HG03139 (cell line): Measurements from ENCODE around the gene DNASE1L3.
"Not testable (repeated sequence)": the region's sequence is repeated elsewhere in the genome, so short reads cannot be mapped to it uniquely, and the experiment has no call there.

ENCODE experiments used
- ATAC-seq: cut with Tn5 transposase; IDR thresholded peaks from one replicate; pipeline ENCODE4 v1.9.1; 2021; ENCODE audit not compliant: unreplicated experiment

The DNASE1L3 gene

GRCh38 chr3:58201451-58201850 is 9.3 kb downstream of the DNASE1L3 start:
- not testable (repeated sequence) for ATAC-seq

- ATAC-seq = no peak
These were observed 9.9 kb downstream of the DNASE1L3 start for GRCh38 chr3:58200846-58201355.

GRCh38 chr3:58200121-58200709 is 10.6 kb downstream of the DNASE1L3 start:
- no peak for ATAC-seq

GRCh38 chr3:58198804-58199203 is 12.0 kb downstream of the DNASE1L3 start:
- ATAC-seq = no peak

- no peak for ATAC-seq
These were observed 12.4 kb downstream of the DNASE1L3 start for GRCh38 chr3:58198362-58198761.

GRCh38 chr3:58197588-58197987 is 13.2 kb downstream of the DNASE1L3 start:
- no peak for ATAC-seq

GRCh38 chr3:58193682-58194407 is 16.9 kb downstream of the DNASE1L3 start:
- ATAC-seq = no peak

- ATAC-seq = no peak
These were observed 18.7 kb downstream of the DNASE1L3 start for GRCh38 chr3:58192069-58192468.

- ATAC-seq = no peak
These were observed 19.3 kb downstream of the DNASE1L3 start for GRCh38 chr3:58191361-58191991.

GRCh38 chr3:58190882-58191281 is 19.9 kb downstream of the DNASE1L3 start:
- ATAC-seq = no peak

- ATAC-seq = no peak
These were observed 20.5 kb downstream of the DNASE1L3 start for GRCh38 chr3:58190291-58190690.

GRCh38 chr3:58189691-58190090 is 21.1 kb downstream of the DNASE1L3 start:
- no peak for ATAC-seq

GRCh38 chr3:58188921-58189451 is 21.8 kb downstream of the DNASE1L3 start:
- no peak for ATAC-seq

GRCh38 chr3:58188173-58188564 is 22.6 kb downstream of the DNASE1L3 start:
- ATAC-seq = no peak

- ATAC-seq = no peak
These were observed 25.8 kb downstream of the DNASE1L3 start for GRCh38 chr3:58184982-58185360.

GRCh38 chr3:58184309-58184981 is 26.3 kb downstream of the DNASE1L3 start:
- no peak for ATAC-seq

GRCh38 chr3:58183891-58184290 is 26.9 kb downstream of the DNASE1L3 start:
- ATAC-seq = no peak

- ATAC-seq = no peak
These were observed 27.6 kb downstream of the DNASE1L3 start for GRCh38 chr3:58183221-58183620.

- ATAC-seq = no peak
These were observed 29.7 kb downstream of the DNASE1L3 start for GRCh38 chr3:58180940-58181587.

GRCh38 chr3:58180099-58180880 is 30.5 kb downstream of the DNASE1L3 start:
- ATAC-seq = no peak
